IPS DF 19.7 (cell line): ENCODE results near the gene GTPBP10.
"Not testable (repeated sequence)": the region's sequence is repeated elsewhere in the genome, so short reads cannot be mapped to it uniquely, and the experiment has no call there.

Experiments
- DNase-seq: peaks from one replicate; pipeline ENCODE4 v3.0.0-alpha.2; 2013; ENCODE audit warnings: low read depth, low spot score

Gene GTPBP10, protein sequence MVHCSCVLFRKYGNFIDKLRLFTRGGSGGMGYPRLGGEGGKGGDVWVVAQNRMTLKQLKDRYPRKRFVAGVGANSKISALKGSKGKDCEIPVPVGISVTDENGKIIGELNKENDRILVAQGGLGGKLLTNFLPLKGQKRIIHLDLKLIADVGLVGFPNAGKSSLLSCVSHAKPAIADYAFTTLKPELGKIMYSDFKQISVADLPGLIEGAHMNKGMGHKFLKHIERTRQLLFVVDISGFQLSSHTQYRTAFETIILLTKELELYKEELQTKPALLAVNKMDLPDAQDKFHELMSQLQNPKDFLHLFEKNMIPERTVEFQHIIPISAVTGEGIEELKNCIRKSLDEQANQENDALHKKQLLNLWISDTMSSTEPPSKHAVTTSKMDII

DNA sequence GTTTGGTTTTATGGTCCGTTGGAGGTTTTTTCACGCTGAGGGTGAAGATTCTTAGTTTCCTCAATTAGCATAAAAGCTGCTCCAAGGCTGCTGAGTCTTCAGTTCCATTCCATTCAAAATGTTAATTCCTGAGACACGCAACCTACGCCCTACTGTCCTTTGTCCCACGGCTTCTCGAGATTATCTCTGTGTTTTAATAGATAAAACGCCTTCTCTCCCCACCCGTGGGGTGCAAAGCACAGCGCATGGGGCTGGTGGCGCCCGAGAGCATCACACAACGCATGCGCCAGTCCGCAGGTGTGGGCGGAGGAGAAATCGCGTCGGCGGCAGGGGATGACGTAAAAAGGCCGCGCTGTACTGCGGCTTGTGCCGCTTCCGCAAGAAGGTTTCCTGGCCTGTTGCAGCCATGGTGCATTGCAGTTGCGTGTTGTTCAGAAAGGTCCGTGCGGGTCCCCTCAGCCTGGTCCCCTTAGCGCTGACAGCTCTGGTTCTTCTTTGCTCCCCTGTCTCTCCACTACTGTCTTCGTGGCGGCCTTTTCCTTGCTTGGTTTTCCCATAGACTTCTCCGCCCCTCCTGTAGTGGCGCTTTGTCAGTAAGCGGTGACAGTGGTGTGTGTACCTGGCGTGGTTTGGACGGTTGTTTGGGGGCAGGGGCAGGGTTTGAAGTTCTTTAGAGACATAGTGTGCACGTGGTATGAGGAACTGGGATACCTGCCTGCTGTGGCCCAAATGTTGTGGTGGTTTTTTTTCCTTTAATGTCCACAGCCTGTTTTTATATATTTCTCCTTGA lies at the start of gene GTPBP10:
TSS of gene GTPBP10 (plus strand) at position 381 of the 790 bp plus-strand sequence. CDS start at position 407, 26 bp downstream.
- peak; percentile 72 for DNase-seq

DNA sequence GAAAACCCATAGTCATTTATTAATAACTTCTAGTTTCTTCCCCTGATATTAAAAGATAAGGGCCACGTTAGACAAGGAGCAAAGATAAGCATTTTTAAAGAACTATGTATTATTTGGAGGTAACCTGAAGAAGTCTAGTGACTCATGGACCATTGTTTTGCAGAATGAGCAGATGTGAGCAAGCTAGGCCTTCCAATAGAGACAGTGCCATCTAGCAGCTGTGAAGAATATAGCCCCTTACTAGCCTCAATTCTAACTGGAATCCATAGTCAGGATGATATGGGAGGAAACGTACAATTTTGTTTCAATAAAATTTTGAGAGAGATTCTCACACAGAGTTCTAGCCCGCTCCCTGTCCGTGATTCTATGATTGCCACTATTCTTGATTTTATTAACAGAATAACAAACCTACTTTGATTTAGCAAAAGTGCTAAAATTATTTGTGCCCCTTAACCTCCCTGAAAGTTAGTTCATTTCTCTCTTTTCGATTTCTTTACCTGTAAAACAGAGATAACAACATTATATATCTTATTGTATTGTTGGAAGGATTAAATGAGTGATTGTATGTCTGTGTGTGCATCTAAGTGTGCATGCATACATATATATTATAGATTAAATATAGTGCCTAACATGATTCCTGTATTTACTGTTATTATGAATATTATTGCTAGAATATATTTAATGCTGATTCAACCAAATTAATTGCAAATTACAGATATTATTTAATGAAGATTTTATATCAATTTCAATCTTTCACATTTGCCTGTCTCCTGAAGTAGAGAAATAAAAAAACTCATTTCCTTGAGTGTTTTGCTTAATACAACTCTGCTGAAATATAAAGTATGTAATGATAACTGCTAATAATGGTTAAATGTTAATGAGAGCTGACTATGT lies 48.1 kb upstream of the GTPBP10 start:
- peak; percentile 12 for DNase-seq

DNA sequence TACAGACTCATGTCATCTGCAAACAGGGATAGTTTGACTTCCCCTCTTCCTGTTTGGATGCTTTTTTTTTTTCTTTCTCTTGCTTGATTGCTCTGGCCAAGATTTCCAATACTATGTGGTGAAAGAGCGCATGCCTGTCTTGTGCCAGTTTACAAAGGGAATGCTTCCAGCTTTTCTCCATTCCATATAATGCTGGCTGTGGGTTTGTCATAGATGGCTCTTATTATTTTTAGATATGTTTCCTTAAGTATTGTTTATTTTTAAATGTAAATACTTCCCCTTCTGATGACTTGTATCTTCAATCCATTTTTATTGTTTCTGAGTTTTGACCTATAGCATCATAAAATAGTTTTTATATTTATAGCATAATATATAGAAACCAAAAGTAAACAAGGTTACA lies 43.3 kb upstream of the GTPBP10 start:
- no peak for DNase-seq

DNA sequence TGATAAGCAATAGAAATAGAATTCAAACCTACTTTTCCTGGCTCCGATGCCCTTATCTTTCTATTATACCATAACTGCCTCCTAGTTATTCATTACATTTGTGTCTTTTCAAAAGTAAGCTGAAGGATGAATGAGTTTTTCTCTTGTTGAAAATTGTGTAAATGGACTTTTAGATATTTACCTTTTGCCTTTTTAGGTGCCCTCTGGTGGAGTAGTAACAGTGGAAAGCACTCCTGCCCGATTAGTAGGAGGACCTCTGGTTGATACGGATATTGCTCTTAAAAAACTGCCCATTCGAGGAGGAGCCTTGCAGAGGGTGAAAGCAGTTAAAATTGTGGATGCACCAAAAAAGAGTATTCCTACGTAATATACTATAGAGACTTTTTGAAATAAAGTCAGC lies 36.6 kb upstream of the GTPBP10 start:
- DNase-seq = no peak

DNA sequence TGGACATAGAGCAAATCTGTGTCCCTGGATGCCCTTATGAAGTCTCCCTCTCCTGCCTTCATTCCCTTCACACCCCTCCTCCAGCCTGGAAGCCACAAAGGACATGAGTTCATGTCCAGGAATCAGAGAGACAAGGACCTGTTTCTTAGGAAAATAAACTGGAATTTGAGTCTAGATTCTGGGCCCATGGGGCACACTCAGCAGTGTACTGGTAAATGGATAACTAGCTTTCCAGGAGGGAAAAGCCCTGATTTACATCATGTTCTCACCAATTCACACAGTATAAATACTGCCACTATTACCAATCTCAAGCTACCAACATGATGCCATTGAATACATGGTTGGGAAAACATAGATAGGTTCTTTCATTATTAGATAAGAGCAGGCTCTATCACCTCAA lies 35.3 kb upstream of the GTPBP10 start:
- DNase-seq = no peak

DNA sequence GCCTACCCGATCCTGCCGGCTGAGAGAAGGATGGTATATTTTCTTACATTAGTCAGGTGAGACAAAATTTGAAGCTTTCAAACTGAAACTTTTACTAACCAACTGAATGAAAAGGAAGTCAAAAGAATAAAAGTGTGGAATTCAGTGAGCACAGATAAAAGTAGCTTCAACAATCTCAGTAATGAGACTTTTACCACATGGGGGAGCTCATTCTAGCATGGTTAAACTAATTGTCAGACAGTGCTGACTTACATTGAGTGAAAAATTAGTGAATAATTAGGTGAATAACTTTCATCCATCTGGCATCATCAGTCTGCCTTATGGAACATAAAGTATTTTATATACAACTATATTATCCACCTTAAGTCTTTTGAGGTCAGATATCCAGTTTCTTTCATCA lies 33.8 kb upstream of the GTPBP10 start:
- no peak for DNase-seq

DNA sequence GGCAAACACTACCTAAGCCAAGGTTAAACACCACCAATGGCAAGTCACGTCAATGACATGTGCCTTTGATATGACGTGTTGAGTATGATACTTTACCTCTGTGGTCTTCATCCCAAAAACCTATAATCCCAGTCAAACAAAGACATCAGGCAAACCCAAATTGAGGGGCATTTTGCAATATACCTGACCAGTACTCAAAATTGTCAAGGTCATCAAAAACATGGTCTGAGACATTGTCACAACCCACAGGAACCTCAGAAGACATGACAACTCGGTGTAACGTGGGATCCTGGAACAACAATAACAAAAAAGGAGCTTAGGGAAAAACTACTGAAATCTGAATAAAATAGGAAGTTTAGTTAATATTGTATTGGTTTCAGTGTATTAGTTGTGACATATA lies 32.6 kb upstream of the GTPBP10 start:
- no peak for DNase-seq

DNA sequence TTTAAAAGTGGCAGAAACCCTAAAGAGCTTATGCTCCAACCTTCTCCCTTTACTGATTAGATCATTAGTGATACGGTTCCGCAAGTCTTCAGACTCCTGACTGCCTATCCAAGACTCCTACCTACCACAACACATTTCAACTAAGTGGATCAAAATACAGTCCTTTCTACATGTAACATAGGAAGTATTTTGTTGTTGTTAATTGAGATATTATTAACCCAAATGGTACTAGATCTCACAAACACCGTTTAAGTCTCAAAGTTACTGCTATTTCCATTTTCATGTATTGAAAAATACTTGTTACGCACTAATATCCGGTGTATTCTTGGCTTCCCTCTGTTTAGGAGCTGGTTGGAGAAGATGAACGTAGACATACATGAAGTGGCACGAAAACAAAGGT lies 26.5 kb upstream of the GTPBP10 start:
- DNase-seq = no peak

DNA sequence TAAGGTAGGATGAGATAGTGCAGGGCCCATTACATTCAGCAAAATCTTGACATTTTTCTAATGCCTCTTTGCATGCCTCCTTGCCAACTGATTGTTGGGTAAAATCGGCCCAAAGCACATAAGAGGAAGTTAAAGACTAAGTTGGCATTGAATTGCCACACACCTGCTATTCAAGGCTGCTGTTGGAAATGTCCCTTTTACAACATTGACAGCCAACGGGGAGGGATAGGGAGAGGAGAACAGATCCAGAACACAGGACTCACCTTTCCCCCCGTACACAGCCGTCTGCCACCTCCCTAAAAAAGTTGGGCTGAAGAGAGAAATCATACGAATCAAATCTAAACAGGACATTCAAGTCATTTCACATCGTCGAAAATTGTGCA lies 26.1 kb upstream of the GTPBP10 start:
- DNase-seq = no peak

DNA sequence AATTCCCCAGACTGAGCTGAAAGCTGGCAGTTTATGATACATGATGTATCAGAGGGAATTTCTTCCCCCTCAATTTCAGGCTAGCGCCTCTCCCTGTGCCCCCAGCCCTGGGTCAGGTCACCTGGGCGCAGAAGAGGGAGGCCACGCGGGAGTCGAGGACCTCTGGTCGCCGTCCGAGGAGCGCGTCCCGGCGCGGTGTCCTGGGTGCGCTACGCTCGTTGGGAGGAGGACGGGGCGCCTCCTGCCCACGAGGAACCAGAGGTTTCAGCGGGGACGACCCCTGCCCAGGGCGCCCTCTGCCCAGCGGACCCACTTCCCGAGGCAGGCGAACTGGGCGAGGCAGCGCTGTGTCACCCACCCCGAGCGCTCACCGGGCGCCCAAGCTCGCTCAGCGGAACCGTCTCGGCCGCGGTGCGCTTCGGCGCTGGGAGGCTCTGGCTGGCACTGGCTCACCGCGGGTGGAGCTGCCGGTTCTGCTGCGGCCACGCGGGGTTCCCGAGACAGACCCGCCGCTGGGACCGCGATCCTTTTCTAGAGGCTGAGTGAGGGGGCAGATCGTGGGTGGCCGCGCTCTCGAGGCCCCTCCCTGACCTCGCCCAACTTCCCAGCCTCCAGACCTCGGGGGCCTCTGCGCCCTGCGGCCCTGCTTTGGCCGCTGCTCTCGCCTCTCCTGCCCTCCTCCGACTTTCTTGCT lies 25.6 kb upstream of the GTPBP10 start, which contains the start of gene FAM237B:
TSS of gene FAM237B (minus strand) at position 504 of the 694 bp plus-strand sequence. CDS start 1,556 bp downstream, outside the sequence.
- DNase-seq = no peak

DNA sequence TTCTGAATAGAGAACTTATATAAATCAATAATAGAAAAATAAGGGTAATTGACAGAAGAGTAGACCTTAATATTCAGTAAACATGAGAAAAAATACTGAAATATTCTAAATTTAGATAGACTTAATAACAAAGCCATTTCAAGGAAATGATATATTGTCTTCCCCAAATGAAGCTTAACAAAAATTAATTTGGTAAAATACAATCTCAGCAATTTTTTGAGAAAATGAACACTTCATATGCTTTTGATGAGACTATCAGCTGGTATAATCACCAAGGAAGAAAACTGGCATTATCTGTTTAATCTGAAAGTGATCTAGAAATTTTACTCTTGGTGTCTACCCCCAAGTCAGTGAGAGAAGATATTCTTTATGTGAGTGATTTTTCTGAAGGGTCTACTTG lies 23.7 kb upstream of the GTPBP10 start:
- DNase-seq = no peak

DNA sequence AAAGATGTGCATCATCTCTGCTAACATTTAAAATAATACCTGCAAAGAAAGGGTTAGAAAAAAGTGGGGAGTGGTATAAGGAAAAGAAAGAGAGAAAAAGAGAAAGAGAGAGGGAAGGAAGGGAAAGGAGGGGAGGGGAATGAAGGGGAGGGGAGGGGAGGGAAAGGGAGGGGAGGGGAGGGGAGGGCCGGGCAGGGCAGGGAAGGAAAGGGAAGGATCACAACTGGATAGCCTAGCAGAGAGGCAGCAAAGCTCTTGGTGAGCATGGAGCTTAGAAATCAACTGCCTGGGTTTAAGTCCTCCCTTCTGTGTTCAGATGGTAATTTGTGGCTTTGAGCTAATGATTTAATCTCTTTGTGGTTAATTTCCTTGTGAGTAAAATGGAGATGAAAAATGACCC lies 20.0 kb upstream of the GTPBP10 start:
- no peak for DNase-seq

DNA sequence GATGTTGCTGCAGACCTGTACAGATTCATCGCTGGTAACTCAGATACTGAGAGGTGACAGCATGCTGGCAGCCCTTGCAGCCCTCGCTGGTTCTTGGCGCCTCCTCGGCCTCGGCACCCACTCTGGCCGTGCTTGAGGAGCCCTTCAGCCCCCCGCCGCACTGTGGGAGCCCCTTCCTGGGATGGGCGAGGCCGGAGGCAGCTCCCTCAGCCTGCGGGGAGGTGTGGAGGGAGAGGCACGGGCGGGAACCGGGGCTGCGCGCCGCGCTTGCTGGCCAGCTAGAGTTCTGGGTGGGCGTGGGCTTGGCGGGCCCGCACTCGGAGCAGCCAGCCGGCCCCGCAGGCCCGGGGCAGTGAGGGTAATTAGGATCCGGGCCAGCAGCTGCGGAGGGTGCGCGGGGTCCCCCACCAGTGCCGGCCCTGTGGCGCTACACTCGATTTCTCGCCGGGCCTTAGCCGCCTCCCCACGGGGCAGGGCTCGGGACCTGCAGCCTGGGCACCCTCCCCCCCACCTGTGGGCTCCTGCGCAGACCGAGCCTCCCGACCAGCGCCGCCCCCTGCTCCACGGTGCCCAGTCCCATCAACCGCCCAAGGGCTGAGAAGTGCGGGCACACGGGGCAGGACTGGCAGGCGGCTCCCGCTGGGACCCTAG lies 12.2 kb upstream of the GTPBP10 start:
- DNase-seq = no peak

DNA sequence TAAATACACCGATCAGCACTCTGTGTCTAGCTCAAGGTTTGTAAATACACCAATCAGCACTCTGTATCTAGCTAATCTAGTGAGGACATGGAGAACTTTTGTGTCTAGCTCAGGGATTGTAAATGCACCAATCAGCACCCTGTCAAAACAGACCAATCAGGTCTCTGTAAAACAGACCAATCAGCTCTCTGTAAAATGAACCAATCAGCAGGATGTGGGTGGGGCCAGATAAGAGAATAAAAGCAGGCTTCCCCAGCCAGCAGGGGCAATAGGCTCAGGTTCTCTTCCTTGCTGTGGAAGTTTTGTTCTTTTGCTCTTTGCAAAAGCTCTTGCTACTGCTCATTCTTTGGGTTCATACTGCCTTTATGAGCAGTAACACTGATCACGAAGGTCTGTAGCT lies 11.6 kb upstream of the GTPBP10 start:
- not testable (repeated sequence) for DNase-seq

DNA sequence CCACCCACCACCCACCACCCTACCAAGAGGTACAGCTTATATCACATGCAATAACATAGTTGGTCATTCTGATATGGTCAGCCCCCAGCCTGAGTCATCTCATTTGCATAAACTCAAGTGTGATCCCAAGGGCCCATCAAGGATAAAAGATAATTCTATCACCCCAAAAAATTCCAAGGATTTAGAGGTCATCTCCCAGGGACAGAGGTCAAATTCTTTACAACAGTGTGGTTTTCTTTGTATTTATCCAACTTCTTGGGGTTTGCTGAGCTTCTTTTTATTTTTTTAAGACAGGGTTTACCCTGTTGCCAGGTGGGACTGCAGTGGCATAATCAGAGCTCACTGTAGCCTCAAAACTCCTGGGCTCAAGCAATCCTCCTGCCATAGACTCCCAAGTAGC lies 9.4 kb upstream of the GTPBP10 start:
- no peak for DNase-seq

DNA sequence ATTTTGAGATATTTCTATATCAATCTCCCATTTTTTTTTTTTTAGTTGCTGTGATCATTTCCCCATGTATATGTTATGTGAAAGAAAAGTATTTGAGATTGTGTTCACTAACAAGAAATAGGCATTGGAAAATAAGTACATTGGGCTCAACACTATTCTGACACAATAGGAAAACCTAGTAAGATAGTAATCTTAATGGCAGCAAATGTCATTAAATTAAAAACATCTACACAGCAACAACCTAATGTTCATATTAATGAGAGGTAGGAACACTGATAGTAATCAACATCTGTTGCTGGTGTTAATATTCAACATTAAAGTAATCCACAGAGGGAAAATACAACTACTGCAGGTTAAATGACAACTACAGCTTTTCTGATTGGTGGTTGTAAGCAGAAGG lies 1.5 kb upstream of the GTPBP10 start:
- DNase-seq = no peak

DNA sequence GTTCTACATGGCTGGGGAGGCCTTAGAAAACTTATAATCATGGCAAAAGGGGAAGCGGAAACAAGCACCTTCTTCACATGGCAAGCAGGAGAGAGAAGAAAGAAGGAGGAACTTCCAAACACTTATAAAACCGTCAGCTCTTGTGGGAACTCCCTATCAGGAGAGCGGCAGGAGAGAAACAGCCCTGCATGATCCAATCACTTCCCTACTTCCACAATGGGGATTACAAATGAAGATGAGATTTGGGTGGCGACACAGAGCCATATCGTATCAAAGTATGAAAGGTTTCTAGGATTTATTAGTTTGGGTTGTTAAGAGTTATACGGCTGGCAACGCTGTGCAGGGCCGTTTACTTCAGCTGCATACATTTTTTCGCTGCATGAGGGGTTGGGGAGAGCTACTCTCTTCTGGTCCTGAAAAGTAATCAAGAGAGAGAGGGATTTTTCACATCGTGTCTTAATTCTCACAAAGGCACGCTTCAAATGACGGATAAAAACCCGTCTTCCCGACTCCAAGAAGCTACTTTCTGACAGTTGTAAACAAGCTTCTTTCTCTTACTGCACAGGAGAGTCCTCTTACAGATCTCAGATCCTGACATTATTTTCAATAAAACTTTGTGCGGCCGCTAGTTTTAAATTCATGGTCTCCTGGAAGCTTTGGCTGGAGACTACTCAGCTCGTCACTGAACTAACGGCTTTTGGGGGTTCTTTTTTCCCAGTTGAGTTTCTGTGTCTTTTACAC lies 751 bp upstream of the GTPBP10 start:
- no peak for DNase-seq

DNA sequence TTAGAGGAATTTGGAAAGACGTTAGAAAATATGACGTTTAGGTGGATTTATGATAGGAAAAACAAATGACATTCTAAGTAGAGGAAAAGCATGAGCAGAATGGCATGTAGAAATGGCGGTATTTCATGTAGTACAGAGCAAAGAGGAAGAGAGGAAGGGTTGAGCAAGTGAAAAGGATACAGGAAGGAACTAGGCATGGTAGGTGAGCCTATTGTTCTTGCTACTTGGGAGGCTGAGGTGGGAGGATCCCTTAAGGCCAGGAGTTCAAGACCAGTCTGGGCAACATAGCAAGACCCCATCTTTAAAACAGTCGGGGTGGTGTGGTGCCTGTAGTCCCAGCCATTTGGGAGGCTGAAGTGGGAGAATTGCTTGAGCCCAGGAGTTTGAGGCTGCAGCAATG lies 1.2 kb downstream of the GTPBP10 start:
- DNase-seq = no peak

DNA sequence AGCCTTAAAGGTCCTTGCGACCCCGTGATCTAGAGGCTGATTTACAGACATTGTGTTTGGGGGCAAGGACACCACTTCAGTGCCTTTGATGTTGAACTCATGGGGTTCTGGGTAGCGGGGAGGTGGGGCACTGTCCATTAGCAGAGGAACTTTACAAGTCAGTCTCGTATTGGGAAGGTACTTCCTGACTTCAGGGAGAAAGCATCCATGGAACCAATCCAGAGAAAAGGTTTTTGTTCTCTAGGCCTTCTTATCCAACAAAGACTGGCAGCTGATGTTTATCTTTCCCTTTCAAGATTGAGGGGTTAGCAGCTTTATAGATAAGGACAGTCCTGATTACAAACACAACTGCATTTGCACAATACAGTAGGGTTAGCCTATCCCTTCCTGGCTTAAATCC lies 2.8 kb downstream of the GTPBP10 start:
- no peak for DNase-seq

DNA sequence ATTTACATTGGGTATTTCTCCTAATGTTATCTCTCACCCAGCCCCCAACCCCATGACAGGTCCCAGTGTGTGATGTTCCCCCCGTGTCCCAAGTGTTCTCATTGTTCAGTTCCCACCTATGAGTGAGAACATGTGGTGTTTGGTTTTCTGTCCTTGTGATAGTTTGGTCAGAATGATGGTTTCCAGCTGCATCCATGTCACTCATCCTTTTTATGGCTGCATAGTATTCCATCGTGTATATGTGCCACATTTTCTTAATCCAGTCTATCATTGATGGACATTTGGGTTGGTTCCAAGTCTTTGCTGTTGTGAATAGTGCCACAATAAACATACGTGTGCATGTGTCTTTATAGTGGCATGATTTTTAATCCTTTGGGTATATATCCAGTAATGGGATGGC lies 3.5 kb downstream of the GTPBP10 start:
- DNase-seq = not testable (repeated sequence)
